Cerebellar nuclear complex (tissue), 1 donor: ENCODE data around the gene NOVA2.

Experiments used
- DNase-seq, 2 experiments: peaks; one replicate each; lab custom pipeline; 2025; lab: John Stamatoyannopoulos, UW

NOVA2 gene

GRCh38 chr19:46000491-46001246, 27.0 kb upstream of the NOVA2 start:
- peak in 1 of 2 experiments; percentile 53 for DNase-seq

DNA sequence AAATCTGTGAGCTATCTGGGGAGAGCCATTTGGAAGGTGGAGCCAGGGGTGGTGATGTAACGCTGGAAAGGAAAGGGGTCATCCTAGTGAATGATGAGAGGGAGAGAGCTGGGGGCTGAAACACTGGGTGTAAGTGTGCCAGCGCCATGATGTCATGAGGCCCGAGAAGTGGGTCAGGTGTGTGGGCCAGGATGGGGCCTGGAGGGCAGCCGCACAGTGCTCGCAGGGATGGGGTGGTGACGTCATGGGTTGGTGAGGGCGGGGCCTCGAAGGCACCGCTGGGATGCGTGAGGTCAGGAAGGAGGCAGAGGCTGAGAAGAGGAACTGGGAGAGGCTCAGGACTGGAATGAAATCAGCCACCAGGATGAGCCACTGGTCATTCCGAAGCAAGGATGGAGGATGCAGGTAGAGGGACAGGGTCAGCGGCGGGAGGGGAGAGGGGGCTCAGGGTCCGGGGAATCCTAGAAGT, 26.0 kb upstream of the NOVA2 start:
- DNase-seq = peak; percentile 48 to 82

GRCh38 chr19:45998834-45999233, 25.2 kb upstream of the NOVA2 start:
- DNase-seq = no peak

DNA sequence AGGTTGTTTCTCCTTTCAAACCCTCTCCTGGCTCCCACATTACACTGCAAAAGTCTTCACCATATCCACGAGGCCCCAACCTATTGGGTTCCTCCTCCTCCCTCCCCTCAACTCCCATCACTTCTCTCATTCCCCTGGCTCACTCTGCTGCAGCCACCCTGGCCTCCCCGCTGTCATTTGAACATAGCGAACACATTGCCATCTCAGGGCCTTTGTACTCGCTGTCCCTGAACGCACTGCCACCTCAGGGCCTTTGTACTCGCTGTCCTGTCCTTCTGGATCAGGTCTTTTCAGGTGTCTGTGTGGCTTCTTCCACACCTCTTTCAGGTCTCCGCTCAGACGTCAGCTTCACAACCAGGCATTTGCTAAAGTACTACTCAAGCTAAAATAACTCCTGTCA, 23.3 kb upstream of the NOVA2 start:
- no peak for DNase-seq

GRCh38 chr19:45995715-45996385, 22.2 kb upstream of the NOVA2 start:
- no peak for DNase-seq

DNA sequence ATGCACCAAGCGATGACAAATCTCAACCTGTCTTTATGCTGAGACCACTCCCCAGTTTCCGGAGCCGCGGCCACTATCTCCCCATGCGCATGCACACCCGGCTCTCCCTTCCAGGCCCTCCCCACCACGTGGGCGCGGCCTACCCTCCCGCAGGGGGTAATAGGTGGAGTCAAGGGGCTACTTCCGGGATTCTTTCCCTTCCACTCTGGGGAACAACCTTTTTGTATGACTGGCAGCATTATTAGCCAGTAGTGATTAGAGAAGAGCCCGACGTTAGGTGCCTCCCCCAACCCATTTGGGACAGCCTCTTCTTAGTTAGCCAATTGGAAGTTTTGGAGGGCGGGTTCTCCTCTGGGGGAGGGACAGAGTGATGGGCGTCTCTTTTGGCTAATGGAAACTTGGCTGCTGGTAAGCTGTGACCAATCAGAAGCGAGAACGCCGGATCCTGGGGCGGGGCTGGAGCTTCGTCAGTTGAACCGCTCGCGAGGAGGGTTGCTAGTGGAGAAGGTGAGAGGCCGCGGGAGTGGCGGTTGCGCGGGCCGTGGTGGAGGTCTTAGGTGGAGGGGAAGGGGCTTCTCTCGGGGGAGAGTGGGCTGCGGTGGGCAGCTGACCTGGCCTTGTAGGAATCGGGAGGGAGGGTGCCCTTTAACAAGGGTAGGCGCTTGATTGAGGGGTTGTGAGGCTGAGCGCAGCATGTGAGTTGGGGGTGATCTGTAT, 21.5 kb upstream of the NOVA2 start, which contains the start of gene CCDC61:
TSS of gene CCDC61 (plus strand) at position 470 of the 717 bp plus-strand sequence. CDS start 7,552 bp downstream, outside the sequence.
- peak; percentile 99 for DNase-seq

- DNase-seq = no peak
Measured at GRCh38 chr19:45994456-45994997, 20.9 kb upstream of the NOVA2 start.

DNA sequence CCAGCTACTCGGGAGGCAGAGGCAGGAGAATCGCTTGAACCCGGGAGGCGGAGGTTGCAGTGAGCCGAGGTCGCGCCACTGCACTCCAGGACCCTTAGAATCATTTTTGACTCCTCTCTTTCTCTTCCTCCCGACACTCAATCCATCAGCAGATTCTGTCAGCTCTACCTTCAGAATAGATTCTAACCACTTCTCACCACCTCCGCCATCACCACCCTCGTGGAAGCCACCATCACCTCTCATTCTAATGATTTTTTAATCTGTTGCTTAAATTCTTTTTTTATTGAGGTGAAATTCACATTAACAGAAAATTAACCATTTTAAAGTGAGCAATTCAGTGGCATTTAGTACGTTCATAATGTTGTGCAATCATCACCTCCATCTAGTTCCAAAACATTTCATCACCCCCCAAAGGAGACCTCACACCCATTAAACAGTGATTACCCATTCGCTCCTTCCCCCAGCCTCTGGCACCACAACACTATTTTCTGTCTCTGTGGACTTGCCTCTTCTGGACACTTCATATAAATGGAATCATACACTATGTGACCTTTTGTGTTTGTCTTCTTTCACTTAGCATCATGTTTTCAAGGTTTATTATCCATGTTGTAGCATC, 16.6 kb upstream of the NOVA2 start:
- no peak for DNase-seq

GRCh38 chr19:45985321-45985720, 11.7 kb upstream of the NOVA2 start:
- DNase-seq = no peak

- no peak for DNase-seq
Measured at GRCh38 chr19:45981350-45981749, 7.7 kb upstream of the NOVA2 start.

DNA sequence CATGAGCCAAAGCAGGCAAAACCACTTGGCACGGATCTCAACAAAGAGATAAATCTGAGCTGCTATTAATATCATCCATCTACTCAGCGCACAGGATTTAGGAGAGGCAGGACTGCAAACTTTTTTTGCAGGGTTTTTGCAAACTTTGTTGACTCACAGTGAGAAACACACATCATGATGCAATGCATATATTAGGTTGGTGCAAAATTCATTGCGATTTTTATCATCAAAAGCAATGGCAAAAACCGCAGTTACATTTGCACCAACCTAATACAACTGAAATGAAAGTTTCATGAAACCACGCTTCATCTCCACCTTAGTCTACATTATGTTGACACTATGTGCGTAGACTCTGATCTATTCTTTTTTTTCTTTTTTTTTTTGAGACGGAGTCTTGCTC, 4.5 kb upstream of the NOVA2 start:
- DNase-seq = no peak

GRCh38 chr19:45976178-45976577, 2.5 kb upstream of the NOVA2 start:
- no peak for DNase-seq

- no peak for DNase-seq
Measured at GRCh38 chr19:45975306-45976070, 1.8 kb upstream of the NOVA2 start.

- no peak for DNase-seq
Measured at GRCh38 chr19:45972947-45973540, 621 bp downstream of the NOVA2 start.

DNA sequence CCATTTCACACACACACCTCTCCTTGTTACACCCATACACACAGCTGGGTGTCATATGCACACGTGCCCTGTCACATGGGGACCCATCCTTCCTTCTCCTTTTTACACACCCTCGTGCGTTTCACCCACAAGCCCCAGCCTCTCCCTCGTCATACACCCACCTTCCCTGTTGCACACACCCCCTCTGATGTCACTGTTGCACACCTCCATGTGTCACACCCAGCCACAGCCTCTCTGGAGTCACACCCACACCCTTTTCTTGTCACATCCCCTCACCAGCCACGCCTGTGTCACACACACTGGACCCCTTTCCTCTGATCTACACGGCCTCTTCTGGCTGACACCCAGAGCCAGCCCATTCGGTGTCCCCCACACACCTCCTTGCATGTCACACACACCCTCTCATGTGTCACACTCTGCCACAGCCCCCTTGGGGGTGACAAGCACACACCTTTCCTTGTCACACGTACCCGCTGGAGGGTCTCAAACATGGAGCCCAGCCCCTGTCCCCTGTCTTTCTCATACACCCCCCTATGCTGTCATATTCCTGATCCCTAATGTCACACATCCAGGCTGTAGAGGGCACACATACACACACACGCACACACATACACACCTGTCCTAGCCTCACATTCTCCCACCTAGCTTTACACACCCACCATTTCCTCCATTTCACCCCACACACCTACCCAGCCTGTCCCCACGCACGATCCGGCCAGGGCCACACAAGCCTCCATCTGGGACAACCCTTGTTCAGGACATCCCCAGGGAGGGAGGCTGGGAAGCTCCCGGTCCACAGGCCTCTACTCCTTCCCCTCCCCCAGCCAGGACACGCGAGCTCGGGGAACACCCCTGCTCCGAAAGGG, 1.4 kb downstream of the NOVA2 start:
- no peak for DNase-seq

DNA sequence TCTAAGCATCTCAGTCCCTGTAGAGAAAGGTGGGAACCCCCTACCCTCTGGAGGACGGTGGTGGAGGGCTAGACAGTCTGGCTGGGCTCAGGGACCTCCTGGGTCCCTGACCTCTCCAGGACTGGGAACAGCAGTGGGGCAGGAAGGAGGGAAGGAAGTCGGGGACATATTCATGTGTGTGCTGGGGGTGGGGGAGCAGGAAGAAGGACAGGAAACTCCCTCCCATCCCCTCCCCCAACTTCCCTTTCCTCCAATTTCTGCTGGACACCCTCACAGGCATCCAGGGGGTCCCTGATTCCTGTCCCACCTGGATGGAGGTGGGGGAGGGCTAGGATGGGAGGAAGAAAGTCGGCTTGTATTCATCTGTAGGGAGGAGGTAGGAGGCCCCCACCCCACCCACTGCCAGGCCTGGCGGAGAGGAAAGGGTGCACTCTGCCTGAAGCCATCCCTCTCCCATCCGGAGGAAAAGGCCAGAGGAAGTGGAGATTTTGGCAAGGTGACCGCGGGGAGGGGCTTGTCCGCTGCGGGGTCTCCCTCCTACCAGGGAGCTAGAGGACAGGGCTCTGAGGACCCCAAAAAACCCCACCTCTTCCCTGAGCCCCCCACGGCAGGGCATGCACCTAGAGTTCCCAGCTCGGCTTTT, 2.3 kb downstream of the NOVA2 start:
- no peak for DNase-seq

- no peak for DNase-seq
Measured at GRCh38 chr19:45969676-45970075, 4.0 kb downstream of the NOVA2 start.

GRCh38 chr19:45968626-45969025, 5.0 kb downstream of the NOVA2 start:
- no peak for DNase-seq

DNA sequence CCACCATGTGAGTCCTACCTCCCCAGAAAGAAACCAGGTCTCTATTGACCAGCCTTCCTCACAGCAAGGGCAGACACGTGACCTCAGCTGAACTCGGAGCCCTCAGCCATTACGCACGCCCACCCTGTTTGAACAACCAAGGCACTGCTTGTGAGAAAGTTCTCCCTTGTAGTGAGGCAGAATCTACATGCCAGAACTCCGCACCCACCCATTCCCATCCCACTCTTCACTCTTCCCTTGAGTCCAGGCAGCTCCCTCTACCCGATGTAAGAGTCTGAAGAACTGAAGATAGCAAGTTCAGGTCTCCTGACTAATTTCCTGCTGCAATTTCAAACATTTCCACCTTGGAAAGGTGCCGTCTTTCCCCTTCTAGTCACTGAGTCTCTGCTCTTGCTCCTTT, 6.4 kb downstream of the NOVA2 start:
- no peak for DNase-seq
